NCI-H460 (cell line): Measurements from ENCODE around the gene GPR75. TPM values are rescaled to one million over a fixed set of nuclear protein-coding genes. Genes with fewer than 3 reads are reported as not detected.

Experiments
- DNase-seq: peaks from one replicate; pipeline ENCODE4 v3.0.0-alpha.2; 2016; ENCODE audit warnings: low read depth; ENCODE audit errors: extremely low read depth
- polyA plus RNA-seq: library from polyadenylated mRNA; depleted of rRNA; stranded (reverse); fragments of >200 nt; gene quantifications from 2 replicates; pipeline ENCODE4 v1.2.3, GENCODE V29; 2014; cell fraction: nucleus; rRNA removed
- total RNA-seq: library from RNA; depleted of rRNA; stranded (reverse); fragments of >200 nt; shearing (Covaris generic); gene quantifications from 2 replicates; pipeline ENCODE4 v1.2.3, GENCODE V29; 2014; rRNA removed

GPR75 gene
- total RNA-seq, result 2.2 and 2.9 TPM in 2 replicates
- polyA plus RNA-seq, result 3.1 and 4.8 TPM in 2 replicates

DNA sequence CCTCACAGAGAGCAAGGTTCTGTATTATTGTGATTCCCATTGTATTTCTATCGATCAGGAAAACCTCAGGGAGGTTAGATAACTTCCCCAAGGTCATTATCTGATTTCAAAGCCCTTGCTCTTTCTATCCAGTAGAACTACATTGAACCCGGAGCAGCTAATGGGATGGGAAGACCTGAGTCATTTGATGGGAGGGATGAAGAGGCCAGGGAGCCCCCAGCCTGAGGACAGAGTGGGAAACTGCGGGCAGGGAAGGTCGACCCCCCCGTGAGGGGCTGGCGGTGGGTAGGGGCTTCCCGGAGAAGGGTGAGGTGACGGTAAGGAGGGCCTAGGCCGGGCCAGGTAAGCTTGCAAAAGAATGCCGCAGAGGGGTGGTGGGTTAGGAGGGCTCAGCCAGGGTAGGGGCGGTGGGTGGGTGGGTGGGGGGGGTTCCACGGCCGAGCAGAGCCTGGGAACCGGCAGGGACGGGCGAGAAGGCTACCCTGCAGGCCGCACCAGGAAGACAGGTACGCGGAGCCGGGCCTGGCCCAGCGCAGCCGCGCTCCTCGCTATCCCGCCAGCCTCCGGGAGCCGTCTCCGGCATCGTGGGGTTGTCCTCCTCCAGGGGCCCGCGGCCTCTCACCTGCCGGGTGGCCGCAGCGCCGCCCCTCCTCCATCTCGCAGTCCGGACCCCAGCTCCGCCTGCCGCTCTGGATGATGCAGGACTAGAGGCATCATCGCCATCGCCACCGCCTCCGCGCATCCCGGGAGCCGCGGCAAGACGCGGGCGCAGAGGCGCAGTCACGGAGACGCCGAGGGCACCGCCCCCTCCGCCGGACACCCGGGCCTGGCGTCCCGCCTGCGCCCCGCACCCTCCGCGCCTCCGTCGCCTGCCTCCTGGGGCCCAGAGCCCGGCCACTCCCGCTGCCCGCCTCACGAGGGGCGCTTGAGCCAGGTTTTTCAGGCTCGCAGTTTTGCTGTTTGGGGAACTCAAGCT lies at the start of gene GPR75:
TSS of gene GPR75 (minus strand) at position 762 of the 976 bp plus-strand sequence. CDS start 5,211 bp downstream, outside the sequence.
- no peak for DNase-seq

DNA sequence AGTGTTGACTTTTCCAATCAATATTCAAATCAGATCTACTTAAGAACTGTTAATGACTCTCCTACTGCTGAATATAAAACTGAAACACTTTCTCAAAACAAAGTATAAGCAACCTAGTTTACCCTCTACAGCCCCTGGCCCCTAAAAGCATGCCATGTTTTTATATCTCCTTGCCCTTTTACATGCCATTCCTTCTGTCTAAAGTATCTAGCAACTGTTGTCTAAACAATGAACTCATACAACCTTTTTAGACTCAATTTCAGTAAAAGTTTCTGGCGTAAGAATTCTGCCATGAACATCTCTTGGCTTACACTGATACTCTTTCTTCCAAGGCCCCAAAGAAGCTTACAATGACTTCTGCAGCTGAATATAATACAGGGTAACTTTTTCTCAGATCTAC lies 47.8 kb upstream of the GPR75 start:
- no peak for DNase-seq

DNA sequence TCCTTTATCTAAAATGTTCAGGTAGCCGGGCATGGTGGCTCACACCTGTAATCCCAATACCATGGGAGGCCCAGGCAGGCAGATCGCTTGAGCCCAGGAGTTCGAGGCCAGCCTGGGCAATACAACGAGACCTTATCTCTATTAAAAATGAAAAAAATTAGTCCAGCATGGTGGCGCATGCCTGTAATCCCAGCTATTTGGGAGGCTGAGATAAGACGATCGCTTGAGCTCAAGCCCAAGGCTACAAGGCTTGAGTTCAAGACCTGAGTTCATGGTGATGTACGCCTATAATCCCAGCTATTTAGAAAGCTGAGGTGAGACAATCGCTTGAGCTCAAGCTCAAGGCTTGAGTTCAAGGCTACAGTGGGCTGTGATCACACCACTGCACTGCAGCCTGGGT lies 45.6 kb upstream of the GPR75 start:
- no peak for DNase-seq

DNA sequence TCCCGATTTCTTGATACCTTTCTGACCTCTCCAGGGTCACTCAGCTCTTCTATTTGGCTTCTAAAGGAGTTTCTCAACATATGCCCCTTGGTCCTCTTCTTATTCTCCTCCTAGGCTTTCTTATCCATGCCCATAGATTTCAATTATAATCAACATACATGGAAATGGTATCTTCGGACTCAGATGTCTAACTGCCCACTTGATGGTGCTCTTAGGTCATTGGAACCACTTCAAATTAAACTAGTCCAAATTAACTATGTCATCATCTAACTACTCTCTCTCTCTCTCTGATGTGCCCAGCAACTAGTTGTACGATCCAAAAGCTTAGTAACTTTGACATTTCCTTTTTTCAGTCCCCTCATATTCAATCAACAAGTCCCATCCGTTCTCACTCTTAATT lies 43.2 kb upstream of the GPR75 start:
- DNase-seq, result no peak

GRCh38 chr2:53901192-53901591 lies 41.4 kb upstream of the GPR75 start:
- DNase-seq, result no peak

DNA sequence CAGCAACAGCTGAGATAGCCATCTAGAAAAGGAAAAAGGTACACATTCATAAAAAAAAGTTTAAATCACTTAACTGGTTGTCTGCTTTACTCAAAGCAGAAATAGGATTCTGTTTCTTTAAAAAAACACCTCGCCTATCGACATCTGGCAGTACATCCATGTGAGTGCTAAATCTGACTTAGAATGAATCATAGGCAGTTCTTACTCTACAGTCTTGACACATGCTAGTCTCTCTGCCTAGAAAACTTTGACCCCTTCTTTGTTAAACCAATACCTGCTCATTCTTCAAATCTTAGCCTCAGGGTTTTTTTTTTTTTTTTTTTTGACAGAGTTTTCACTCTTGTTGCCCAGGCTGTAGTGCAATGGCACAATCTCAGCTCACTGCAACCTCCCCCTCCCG lies 37.1 kb upstream of the GPR75 start:
- no peak for DNase-seq

- DNase-seq, result no peak
These were observed 26.9 kb upstream of the GPR75 start for GRCh38 chr2:53886406-53887280.

- DNase-seq, result no peak
These were observed 25.1 kb upstream of the GPR75 start for GRCh38 chr2:53884883-53885282.

- no peak for DNase-seq
These were observed 22.2 kb upstream of the GPR75 start for GRCh38 chr2:53881986-53882385.

DNA sequence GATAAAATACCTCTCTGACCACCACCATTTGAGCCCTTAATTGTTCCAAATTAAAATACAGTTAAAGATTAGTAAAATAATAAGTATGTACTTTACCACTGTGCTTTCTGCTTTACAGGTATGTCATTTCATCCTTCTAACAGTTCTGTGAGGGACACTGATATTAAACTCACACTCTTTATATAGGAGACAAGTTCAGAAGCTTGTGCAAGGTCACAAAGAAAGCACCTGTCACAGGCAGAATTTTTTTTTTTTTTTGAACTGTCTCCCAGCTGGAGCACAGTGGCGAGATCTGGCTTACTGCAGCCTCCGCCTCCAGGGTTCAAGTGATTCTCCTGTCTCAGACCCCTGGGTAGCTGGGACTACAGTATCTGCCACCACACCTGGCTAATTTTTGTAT lies 21.6 kb upstream of the GPR75 start:
- DNase-seq, result no peak

- DNase-seq, result no peak
These were observed 21.0 kb upstream of the GPR75 start for GRCh38 chr2:53880756-53881155.

DNA sequence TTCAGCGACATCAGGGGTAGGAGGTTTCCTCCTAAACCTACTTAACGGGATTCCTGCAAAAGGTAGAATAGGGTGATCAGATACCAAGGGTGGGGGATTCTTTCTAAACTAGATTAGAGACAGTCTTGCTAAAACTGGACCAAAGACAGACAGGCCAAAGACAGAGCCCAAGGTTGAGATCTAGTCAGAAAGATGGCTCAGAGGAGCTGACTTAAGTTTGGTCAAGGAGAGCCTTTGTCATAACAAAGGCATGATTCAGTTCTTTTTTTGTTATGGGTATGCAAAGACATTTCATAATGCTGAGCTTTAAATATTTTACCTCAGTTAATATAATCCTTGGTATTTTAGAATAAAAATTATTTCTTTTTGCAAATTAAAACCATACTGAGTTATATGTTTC lies 17.8 kb upstream of the GPR75 start:
- no peak for DNase-seq

GRCh38 chr2:53877112-53877511 lies 17.3 kb upstream of the GPR75 start:
- no peak for DNase-seq

DNA sequence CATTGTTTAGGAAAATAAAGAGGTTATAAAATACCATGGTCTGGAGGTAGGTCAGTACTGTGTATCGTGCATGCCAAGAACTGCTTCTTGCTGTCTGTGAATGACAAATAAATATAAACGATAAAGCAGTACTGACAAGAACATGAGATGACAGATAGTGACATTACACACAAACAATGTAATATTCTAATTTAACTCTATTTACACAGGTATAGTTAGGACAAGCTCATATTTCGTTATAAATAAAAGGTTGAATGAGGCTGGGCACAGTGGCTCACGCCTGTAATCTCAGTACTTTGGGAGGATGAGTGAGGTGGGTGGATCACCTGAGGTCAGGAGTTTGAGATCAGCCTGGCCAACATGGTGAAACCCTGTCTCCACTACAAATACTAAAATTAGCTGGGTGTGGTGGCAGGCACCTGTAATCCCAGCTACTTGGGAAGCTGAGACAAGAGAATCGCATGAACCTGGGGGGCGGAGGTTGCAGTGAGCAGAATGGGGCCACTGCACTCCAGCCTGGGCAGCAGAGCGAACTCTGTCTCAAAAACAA lies 14.7 kb upstream of the GPR75 start:
- no peak for DNase-seq

DNA sequence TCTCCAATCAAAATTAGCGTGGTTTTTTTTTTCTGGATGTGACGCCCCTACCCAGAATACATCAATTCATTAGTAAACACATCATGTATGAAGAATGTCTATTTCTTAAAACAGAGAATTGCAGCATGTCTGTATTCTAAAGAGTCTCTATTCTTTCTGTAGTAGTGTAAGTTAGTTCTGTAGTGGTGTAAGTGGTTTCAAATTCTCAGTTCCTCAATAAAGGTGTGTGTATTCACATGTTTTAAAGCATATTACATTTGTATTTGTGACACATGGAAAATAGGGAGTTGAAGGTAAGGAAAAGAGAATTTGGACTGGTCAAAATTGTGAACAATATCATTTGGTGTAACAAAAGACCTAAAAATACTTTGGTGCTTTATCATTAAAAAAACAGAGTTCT lies 8.0 kb upstream of the GPR75 start:
- DNase-seq, result no peak

- no peak for DNase-seq
These were observed 7.4 kb upstream of the GPR75 start for GRCh38 chr2:53867169-53867568.

DNA sequence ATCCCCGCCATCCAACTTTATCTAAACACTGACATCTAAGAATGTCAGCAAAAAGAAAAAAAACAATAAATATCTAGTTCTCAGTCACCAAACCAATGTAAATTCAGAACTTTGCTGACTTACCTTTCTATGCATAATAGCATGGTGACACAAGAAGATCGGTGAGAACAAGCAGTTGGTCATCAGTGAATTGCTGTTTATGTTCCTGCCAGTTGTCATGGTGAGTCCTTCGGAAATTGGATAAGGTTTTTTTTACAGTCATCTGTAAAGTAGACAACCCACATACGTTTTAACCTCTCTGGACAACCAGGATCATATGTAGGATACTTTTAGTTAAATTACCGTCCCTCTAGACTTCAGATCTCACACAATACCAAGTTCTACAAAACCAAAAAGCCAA lies 6.2 kb upstream of the GPR75 start:
- DNase-seq, result no peak

DNA sequence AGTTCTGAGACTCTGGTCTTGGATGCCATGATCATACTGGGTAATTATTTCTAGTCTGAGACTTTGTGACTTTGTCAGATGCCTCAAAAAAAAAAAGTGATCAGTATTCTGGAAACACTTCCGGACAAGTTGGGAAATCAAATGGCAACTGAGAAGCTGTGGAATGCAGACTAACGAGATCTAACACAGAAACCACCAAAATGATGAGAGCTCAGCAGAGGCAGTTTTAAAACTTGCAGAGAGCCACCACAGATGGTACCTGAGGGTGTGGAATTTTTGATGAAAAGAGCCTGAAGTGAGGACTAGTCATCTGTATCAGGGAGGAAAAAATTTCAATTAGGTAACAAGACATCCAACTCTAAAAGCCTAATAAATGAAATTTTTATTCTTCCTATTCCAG lies 5.5 kb upstream of the GPR75 start:
- DNase-seq, result no peak

DNA sequence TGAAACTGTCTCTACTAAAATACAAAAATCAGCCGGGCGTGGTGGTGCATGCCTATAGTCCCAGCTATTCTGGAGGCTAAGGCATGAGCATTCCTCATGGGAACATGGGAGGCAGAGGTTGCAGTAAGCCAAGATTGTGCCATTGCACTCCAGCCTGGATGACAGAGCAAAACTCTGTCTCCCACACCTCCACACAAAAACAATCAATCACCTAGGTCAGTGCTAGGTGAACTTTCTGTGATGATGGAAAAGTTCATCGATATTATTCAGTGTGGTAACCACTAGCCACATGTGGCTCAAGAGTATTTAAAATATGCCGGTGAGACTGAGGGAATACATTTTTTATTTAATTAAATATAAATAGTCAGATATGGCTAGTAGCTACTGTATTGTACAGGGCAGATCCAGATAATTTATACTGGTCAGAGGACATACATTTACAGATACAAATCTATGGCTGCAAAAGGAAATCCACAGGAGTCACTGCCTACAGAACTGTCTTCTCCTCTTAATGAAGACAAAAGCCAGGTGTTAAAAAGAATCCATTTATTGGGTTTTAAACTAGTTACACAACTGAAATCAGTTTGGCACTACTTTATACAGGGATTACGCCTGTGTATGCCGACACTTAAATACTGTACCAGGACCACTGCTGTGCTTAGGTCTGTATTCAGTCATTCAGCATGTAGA lies 3.9 kb upstream of the GPR75 start:
- DNase-seq, result no peak

DNA sequence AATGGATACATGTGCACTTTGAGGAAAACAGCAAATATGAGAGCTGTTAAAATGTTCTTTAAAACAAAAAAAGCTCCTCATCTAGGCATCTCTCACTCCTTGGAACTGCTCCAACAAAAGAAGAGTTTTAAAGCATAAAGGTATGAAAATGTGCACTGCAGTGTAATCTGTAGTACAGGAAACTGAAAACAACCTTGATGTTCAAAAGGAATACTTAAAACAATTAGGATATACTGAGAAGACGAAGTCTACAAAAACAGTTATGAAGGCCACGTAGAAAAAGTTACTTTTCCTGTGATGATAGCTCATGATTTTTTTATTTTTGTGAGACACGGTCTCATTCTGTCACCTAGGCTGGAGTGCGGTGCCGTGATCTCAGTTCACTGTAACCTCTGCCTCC lies 2.1 kb upstream of the GPR75 start:
- DNase-seq, result no peak

GRCh38 chr2:53856272-53856671 lies 3.5 kb downstream of the GPR75 start:
- no peak for DNase-seq
